ENCODE data around the gene IL1F10. TPM values are rescaled to one million over a fixed set of nuclear protein-coding genes. Genes with fewer than 3 reads are reported as not detected.
A peak's percentile ranks its signal among the peaks of the same experiment; 100 is the strongest.

Gene IL1F10
- total RNA-seq, 3 donors from 2014 or later: not detected

DNA sequence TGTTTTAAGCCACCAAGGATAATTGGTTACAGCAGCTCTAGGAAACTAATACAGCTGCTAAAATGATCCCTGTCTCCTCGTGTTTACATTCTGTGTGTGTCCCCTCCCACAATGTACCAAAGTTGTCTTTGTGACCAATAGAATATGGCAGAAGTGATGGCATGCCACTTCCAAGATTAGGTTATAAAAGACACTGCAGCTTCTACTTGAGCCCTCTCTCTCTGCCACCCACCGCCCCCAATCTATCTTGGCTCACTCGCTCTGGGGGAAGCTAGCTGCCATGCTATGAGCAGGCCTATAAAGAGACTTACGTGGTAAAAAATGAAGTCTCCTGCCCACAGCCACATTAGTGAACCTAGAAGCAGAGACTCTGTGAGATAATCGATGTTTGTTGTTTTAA, 3.5 kb upstream of the IL1F10 start:
- H3K4me1 ChIP-seq (ENCODE audit: low read depth): no peaks in the 10 kb centered on the region
- no peak for ATAC-seq
- no peaks in the 10 kb centered on the region for H3K9me3 ChIP-seq
- no peak for DNase-seq
- no peak overlapping the region for H3K4me3 ChIP-seq
- no peaks in the 10 kb centered on the region for H3K36me3 ChIP-seq (ENCODE audit: low read depth)
- TF ChIP-seq, protein P1, sequence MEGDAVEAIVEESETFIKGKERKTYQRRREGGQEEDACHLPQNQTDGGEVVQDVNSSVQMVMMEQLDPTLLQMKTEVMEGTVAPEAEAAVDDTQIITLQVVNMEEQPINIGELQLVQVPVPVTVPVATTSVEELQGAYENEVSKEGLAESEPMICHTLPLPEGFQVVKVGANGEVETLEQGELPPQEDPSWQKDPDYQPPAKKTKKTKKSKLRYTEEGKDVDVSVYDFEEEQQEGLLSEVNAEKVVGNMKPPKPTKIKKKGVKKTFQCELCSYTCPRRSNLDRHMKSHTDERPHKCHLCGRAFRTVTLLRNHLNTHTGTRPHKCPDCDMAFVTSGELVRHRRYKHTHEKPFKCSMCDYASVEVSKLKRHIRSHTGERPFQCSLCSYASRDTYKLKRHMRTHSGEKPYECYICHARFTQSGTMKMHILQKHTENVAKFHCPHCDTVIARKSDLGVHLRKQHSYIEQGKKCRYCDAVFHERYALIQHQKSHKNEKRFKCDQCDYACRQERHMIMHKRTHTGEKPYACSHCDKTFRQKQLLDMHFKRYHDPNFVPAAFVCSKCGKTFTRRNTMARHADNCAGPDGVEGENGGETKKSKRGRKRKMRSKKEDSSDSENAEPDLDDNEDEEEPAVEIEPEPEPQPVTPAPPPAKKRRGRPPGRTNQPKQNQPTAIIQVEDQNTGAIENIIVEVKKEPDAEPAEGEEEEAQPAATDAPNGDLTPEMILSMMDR (IDR thresholded peaks at IDR 0.05): no peak
- intact Hi-C loops (cut with DNase I, micrococcal nuclease): no loop called here

GRCh38 chr2:113064898-113065297, 2.9 kb upstream of the IL1F10 start:
- ATAC-seq (no peak), DNase-seq (no peak)
- Histone ChIP-seq H3K9me3 (no peaks in the 10 kb centered on the region), H3K4me3 (no peak overlapping the region), H3K4me1 (ENCODE audit: low read depth) (no peaks in the 10 kb centered on the region), H3K36me3 (ENCODE audit: low read depth) (no peaks in the 10 kb centered on the region)
- intact Hi-C loops (cut with DNase I, micrococcal nuclease): no loop called here
- TF ChIP-seq, protein P1 (IDR thresholded peaks at IDR 0.05): no peak

- DNase-seq (no peak), ATAC-seq (no peak)
- Histone ChIP-seq H3K4me1 (ENCODE audit: low read depth) (no peaks in the 10 kb centered on the region), H3K4me3 (no peak overlapping the region), H3K9me3 (no peaks in the 10 kb centered on the region), H3K36me3 (ENCODE audit: low read depth) (no peaks in the 10 kb centered on the region)
- TF ChIP-seq, protein P1 (IDR thresholded peaks at IDR 0.05): no peak
- intact Hi-C loops (cut with DNase I, micrococcal nuclease): no loop called here
These were observed 479 bp downstream of the IL1F10 start for GRCh38 chr2:113068249-113068648.

DNA sequence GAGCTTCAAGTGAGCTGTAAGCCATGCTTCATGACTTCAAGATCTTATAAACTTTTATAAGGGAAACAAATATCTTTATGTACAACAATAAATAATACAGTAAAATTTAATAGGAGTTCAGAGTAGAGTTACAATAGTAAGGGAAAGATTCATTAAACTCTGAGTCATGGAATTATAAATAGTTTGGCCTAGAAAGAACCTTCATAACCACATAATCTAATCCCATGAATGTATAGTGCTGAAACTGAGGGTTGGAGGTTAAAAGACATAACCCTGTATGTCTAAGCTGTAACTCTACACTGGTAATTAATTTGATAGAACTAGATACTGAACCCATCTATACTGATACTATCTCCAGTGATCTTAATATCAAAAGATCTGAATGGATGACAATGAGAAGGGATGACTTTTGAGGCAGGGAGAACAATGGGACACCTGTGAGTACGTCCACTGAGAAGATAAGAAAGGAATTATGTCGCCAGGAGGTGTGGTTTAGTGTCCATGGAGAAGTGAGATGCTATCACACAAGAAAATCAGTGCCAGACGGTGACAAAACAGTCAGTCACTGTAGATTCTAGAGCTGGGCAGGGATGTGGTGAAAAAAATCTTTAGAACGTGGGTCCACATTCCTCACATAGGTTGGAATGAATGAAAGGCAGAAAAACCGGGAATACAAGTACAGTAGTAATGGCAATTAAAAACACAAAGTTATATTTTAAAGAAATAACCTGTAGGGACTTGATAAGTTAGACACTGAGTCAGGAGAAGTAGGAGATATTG, 1.1 kb downstream of the IL1F10 start:
- no peaks in the 10 kb centered on the region for H3K36me3 ChIP-seq (ENCODE audit: low read depth)
- DNase-seq (no peak), ATAC-seq (peak; percentile 50)
- no peaks in the 10 kb centered on the region for H3K9me3 ChIP-seq
- TF ChIP-seq, protein P1 (IDR thresholded peaks at IDR 0.05): no peak
- H3K4me3 ChIP-seq: no peak overlapping the region
- no peaks in the 10 kb centered on the region for H3K4me1 ChIP-seq (ENCODE audit: low read depth)
- intact Hi-C loops (cut with DNase I, micrococcal nuclease): no loop called here

DNA sequence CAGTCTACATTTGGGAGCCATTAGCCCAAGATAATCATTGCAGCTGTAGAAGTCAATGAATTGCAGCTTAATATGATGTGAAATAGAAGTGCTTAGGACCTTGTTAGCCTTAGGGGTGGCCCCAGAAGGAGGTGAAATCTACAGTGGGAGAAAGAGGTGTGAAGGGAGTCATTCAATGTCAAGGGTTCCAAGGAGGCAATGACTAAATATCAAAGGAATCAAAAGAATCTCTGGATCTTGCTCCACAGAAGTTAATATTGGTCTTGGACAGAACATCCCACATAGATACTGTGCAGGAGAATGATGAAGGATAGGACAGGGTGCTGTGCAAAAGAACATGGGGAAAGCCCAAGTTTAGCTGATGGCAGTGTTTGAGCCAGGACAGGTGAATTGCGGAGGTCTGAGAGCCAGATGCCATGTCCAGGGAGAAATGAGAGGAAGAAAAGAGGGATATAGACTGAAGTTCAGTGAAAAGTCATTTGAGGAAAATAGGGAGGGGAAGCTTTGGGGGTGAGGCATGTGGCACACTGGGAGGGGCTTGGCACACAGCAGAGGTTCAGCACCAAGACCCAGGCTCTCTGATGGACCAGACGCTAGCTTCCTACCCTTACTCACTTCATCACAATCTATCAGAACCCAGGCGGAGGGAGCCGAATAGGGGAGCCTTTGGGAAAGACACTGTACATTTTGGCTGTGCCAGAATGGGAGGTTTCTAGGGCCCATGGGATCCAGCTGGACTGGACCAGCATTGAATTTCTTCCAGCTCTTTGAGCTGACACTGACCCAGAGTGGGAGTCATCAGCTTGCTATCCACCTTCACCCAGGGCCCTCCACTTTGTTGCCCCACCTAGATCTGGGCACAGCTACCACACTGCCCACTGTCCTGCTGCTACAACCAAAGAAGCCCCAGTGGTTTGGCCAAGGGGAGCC, 2.2 kb downstream of the IL1F10 start:
- intact Hi-C loops (cut with DNase I, micrococcal nuclease): no loop called here
- Histone ChIP-seq H3K36me3 (ENCODE audit: low read depth) (no peaks in the 10 kb centered on the region), H3K9me3 (no peaks in the 10 kb centered on the region), H3K4me3 (no peak overlapping the region), H3K4me1 (ENCODE audit: low read depth) (no peaks in the 10 kb centered on the region)
- ATAC-seq (no peak), DNase-seq (no peak)
- TF ChIP-seq, protein P1 (IDR thresholded peaks at IDR 0.05): no peak

Data from mucosa of descending colon (tissue), 3 donors.